Retinal pigment epithelial cell (primary cell): Measurements from ENCODE around the gene TBC1D21.

Experiments
- DNase-seq: peaks from one replicate; pipeline ENCODE4 v3.0.0-alpha.2; 2010; ENCODE audit warnings: low read depth
- H3K4me3 ChIP-seq: 2 replicates; pipeline ENCODE4 v1.5.1; 2011; ENCODE audit warnings: mild to moderate bottlenecking, low read length, control low read depth, moderate library complexity
- TF ChIP-seq, protein P1 (sequence below): conservative IDR thresholded peaks from 2 replicates; pipeline ENCODE4 v1.5.1; 2011; ENCODE audit warnings: low read depth, low read length, control low read depth, inconsistent platforms

TBC1D21 gene

GRCh38 chr15:73882761-73883419, 9.5 kb downstream of the TBC1D21 start:
- TF ChIP-seq, protein P1, sequence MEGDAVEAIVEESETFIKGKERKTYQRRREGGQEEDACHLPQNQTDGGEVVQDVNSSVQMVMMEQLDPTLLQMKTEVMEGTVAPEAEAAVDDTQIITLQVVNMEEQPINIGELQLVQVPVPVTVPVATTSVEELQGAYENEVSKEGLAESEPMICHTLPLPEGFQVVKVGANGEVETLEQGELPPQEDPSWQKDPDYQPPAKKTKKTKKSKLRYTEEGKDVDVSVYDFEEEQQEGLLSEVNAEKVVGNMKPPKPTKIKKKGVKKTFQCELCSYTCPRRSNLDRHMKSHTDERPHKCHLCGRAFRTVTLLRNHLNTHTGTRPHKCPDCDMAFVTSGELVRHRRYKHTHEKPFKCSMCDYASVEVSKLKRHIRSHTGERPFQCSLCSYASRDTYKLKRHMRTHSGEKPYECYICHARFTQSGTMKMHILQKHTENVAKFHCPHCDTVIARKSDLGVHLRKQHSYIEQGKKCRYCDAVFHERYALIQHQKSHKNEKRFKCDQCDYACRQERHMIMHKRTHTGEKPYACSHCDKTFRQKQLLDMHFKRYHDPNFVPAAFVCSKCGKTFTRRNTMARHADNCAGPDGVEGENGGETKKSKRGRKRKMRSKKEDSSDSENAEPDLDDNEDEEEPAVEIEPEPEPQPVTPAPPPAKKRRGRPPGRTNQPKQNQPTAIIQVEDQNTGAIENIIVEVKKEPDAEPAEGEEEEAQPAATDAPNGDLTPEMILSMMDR = no peak
- H3K4me3 ChIP-seq = no peak overlapping the region
- no peak for DNase-seq

GRCh38 chr15:73884159-73884558, 10.8 kb downstream of the TBC1D21 start:
- TF ChIP-seq, protein P1 = no peak
- no peak overlapping the region for H3K4me3 ChIP-seq
- DNase-seq = no peak

- H3K4me3 ChIP-seq = no peak overlapping the region
- TF ChIP-seq, protein P1 = no peak
- DNase-seq = no peak
Observed at GRCh38 chr15:73885954-73886700, 12.8 kb downstream of the TBC1D21 start.

DNA sequence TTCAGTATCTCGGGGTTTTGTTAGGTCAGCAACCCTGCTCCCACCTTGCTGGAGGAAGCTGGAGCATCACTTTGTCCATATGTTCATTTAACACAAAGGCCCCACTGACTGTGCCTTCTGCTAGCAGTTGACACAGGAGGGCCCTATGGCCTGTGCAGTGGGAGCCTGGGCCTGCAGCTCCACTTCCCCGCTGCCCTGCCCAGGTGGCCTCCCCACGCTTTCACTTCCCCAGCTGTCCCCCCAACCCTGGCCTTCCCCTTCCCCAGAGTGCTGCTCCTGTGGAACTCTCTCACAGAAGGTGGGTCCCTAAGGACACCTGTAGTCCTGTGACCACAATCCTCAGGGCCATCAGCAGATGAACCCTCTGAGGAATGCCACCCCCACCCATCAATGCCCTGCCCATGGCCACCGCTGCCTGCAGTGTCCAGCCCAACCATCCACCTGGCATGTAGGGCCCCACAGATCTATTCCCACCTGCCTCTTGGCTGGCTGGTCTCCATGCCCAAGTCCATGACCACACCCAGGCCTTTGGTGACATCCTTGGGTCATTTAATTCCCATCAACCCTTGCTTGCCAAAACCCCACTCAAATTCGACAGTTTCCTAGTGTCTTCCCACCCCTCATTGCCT, 13.5 kb downstream of the TBC1D21 start:
- no peak for DNase-seq
- no peak overlapping the region for H3K4me3 ChIP-seq
- TF ChIP-seq, protein P1 = no peak

DNA sequence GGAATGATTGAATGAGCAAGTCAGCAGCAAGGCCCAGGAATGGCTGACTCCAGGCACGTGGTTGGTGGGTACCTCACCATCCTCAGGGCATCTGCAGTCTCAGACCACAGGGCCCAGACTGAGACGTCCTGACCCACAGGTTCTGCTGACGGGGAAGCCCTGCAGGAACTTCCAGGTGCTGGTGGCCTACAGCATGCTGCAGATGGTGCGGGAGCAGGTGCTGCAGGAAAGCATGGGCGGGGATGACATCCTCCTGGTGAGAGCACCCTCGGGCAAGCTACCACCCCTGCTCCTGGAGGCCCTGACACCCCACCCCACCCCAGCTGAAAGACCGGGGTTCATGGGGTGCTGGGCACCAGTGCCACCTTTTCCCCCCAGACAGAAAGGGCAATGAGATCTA, 14.1 kb downstream of the TBC1D21 start:
- TF ChIP-seq, protein P1 = no peak
- no peak for DNase-seq

GRCh38 chr15:73888224-73889041, 15.1 kb downstream of the TBC1D21 start:
- no peak overlapping the region for H3K4me3 ChIP-seq
- TF ChIP-seq, protein P1 = no peak
- DNase-seq = no peak

More for the DNA sequence above, 14.1 kb downstream of the TBC1D21 start:
- H3K4me3 ChIP-seq = no peak overlapping the region
